Activated CD8-positive, alpha-beta memory T cell treated with anti-CD3 and anti-CD28 coated beads for 36 hours (primary cell): Measurements from ENCODE around the gene CXCR6. TPM values are rescaled to one million over a fixed set of nuclear protein-coding genes. Genes with fewer than 3 reads are reported as not detected.

Experiments
- CTCF ChIA-PET: fragments of 350-600 bp; sonication (Branson Sonifier 250); formaldehyde crosslinking; loops from one replicate; lab custom pipeline; 2021; ENCODE audit warnings: antibody characterized with exemption; lab: Charles Lee
- POLR2A ChIA-PET: fragments of 350-600 bp; sonication (Branson Sonifier 250); formaldehyde crosslinking; loops from one replicate; lab custom pipeline; 2021; ENCODE audit warnings: antibody characterized with exemption; lab: Charles Lee
- total RNA-seq, 2 experiments: library from RNA; stranded (reverse); gene quantifications; one replicate each; pipeline ENCODE4 v1.2.3, GENCODE V29; 2021

CXCR6 gene
- total RNA-seq = 1 to 10 TPM; 8.0 to 8.8 TPM

DNA sequence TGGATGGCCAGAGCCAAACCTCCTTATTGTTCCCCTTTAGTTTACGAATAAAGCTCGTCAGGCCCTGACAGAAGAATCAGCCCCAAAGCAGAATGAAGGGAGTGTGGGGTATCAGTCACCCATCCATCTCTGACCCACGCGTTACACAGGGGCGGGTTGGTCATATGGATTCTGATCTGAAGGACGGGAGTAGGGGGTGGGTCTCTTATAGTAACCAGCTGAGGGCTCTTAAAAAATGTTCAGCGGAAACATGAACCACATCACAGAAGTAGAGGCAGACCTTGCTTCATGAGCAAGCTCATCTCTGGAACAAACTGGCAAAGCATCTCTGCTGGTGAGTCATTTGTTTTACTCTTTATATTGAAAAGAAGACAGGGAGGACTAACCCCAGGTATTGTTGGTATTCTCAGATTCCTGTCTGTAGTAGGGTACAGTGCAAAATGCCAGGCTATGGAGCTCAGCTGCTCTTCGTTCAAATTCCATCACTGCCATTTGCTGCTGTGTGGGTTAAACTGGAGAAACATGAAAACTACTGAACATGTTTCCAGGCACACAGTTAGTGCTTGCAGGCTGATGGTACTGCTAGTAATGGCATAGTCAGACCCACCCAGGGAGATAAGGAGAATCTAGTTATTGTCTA is at the start of gene CXCR6:
Gene CXCR6 (plus strand): TSS at position 258 of the 640 bp plus-strand sequence. CDS start 3,018 bp downstream, outside the sequence.
- POLR2A ChIA-PET = interaction anchor here (0.7 to 1.4 kb wide), 3 partner anchors 62 to 238 kb away, joined by 3 to 4 read pairs (median 4); no protein-coding TSS in a partner anchor
- CTCF ChIA-PET = interaction anchor here (0.8 to 3.0 kb wide), 6 partner anchors 13 to 434 kb away, joined by 3 to 15 read pairs (median 4); no protein-coding TSS in a partner anchor

DNA sequence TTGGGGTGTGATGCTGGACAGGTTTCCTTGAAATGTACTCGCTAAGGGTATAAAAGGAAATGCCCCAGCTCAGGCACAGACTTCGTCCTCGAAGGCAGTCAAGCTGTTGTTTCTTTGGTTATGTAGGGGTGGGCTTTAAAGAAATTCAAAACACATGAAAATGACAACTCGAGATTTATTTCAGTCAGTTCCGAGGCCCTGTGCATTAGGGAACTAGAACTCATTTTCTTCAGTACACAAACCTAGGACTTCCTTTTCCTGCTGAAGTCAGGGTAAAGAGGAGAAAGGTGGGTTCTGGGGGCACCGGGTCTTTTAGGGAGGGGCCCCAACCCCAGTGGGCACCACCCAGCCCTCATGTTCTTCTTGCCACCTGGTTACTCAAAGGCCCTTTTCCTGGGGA is 49.2 kb upstream of the CXCR6 start:
- POLR2A ChIA-PET = no interaction called here

DNA sequence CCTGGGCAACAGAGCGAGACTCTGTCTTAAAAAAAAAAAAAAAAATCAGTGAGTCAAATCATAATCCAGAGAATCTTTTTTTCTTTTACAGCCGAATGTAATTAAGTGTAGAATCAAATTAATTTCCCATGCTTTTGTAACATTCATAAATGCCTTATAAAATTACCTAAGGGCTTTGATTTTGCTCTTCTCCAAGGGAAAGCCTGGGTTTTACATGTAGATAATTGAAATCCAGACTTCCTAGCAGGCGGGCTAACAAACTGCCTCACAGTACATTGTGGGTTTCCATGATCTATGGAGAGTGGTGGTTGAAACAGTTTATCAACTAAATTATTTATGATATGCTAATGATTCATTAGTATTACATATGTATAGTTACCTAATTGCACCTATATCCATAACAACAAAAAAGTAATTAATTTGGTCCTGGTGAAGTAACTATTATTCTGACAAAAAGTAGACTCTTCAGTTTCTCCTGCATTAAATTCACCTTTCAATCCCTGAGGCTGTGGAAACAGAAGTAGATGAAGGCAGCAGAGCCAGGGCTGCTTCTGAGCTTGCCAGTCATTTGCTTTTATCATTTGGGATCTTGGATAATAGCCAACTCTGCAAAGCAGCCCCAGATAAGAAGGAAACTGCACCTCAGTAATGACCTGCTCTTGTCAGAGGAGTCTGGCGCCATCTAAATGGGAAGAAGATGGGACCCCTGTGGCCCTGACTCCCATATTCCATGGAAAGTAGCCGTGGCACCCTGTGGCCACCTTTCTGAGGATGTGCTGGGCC is 47.4 kb upstream of the CXCR6 start:
- POLR2A ChIA-PET = no interaction called here
- CTCF ChIA-PET = no interaction called here

More for the DNA sequence above, 49.2 kb upstream of the CXCR6 start:
- CTCF ChIA-PET = no interaction called here

DNA sequence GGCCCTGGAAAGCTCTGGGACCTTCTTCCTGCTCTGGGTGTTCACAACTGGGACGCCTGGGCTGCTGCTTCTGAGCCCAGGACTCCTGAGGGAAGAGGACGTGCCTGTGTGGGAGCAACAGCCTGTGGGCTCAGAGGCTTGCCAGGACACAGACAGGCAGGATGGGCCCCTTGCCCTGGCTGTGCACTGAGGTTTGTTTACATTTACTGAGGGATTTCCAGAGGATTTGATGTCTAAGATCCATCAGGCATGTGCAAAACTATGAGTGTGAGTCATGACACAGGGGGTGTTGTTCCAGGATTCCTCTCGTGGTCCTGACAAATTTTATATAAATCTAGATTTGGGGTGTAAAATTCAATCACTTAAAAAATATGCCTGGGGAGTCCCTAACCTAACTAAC is 46.3 kb upstream of the CXCR6 start:
- POLR2A ChIA-PET = no interaction called here
- CTCF ChIA-PET = no interaction called here

DNA sequence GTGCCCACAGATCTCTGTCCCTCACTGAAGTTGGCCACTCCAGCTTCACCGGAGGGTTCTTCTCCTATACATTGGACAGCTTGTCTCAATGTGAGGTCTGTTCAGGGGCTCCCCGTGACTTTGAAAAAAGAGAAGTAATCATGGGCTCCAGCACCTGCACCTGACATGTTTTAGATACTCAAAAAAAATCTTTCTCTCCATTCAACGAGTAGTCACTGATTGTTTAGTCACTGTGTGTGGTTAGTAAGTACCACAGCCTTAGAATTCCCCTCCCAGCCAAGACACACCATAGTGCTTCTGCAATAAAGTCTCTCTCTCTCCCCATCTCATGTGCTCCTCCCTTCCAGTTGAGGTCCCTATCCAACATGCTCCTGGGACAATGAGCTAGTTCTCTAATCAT is 38.3 kb upstream of the CXCR6 start:
- POLR2A ChIA-PET = no interaction called here
- CTCF ChIA-PET = interaction anchor here (1.1 to 1.5 kb wide), 3 partner anchors 12 to 24 kb away, joined by 3 to 5 read pairs (median 4); no protein-coding TSS in a partner anchor

DNA sequence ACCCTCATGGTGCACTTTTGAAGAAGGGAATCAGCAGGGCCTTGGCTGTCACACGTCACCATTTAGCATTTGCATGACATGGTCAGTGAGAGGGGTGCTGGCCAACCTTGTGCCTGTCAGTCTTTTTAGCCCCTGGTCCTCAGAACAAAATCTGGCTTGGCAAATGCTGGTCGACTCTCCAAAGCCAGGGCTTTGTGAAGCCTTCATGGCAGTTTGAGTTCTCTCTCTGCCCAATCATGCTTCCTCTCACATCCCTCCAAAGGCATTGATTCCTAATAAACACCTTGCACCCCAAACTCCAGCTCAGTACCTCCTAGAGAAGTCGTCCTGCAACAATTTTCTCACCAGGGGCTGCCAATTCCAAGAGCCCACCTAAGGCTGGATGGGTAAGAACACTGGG is 37.5 kb upstream of the CXCR6 start:
- ChIA-PET CTCF (interaction anchor here (1.1 to 1.2 kb wide), 2 partner anchors 17 to 23 kb away, joined by 3 to 4 read pairs; no protein-coding TSS in a partner anchor), POLR2A (no interaction called here)

DNA sequence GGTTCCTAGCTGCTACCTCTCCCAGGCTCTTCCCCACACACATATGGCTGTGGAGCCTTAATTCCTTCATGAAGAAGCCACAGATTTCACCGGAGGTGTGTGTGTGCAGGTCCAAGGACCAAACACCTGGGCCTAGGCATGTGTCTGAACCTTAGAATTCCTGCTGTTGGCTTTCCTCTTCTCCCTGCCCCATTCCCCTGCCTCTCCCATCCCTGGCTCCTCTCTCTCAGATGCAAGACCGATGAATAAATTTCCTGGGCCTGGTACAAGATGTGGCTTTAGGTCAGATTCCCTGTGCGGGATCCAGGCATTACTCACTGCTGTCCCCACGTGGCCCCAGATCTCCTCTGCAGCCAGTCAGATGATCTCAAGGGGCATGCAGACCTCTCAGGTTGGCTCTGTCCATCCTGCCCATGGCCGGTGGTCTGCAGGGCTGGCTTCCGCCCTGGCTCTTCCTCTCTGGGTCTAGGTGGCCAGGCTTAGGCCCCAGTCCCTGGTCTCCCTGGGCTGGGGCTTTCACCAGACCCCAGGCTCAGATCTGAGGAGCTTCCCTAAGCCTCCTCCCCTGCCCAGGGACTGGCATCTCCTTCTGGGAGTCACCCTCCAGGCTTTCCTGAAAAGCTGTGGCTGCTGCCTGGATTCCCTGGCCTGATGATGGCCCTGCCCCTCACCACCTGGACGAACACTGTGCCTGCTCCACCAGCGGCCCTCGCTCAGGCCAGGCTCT is 36.4 kb upstream of the CXCR6 start:
- CTCF ChIA-PET = no interaction called here
- POLR2A ChIA-PET = no interaction called here

- POLR2A ChIA-PET = no interaction called here
- CTCF ChIA-PET = interaction anchor here (0.5 to 1.7 kb wide), 3 partner anchors 21 to 147 kb away, joined by 3 to 5 read pairs (median 3); no protein-coding TSS in a partner anchor
These were observed 35.2 kb upstream of the CXCR6 start for GRCh38 chr3:45907769-45908705.

GRCh38 chr3:45908761-45909160 is 34.5 kb upstream of the CXCR6 start:
- ChIA-PET POLR2A (no interaction called here), CTCF (interaction anchor here (1.1 to 1.7 kb wide), 2 partner anchors 12 to 147 kb away, joined by 4 to 5 read pairs; no protein-coding TSS in a partner anchor)

DNA sequence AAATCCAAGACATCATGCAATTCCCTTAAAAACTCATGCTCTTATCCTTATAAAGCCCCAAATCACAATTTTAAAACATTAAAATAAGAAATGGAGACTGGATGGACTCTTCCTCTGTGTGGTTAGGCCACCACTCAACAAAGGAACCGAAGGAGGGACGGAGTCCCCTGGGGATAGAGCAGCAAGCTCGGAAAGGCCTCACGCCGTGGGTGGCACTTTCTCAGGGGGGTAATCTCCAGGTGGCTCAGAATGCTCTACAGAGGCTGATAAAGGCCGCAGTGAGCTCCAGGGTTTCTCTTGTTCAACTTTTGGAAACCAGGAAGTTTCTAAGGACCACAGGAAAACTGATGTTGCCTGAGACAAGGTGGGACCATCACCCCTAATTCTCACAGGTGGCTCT is 33.7 kb upstream of the CXCR6 start:
- POLR2A ChIA-PET = no interaction called here
- CTCF ChIA-PET = interaction anchor here (0.6 to 1.7 kb wide), 3 partner anchors 10 to 148 kb away, joined by 3 to 5 read pairs (median 4); no protein-coding TSS in a partner anchor

DNA sequence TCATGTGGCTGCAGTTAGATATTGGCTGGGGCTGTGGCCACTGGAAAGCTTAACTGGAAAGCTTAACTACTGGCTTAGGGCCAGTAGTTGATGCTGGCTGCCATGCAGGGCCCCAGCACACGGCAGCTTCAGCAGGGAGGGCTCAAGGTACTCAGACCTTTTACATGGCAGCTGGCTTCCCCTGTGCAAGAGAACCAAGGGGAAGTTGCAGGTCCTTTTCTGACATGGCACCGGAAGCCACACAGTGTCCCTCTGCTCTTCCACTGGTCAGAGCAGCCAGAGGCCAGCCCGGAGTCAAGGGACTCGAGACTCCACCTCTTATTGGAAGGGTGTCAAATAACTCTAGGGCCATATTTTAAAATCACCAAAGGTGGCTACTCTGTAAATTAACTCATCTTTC is 32.4 kb upstream of the CXCR6 start:
- ChIA-PET CTCF (interaction anchor here (0.6 to 1.8 kb wide), 2 partner anchors 18 to 80 kb away, joined by 3 to 7 read pairs; no protein-coding TSS in a partner anchor), POLR2A (no interaction called here)

- POLR2A ChIA-PET = no interaction called here
- CTCF ChIA-PET = interaction anchor here (0.6 to 1.8 kb wide), 3 partner anchors 17 to 150 kb away, joined by 3 to 7 read pairs (median 3); no protein-coding TSS in a partner anchor
These were observed 31.6 kb upstream of the CXCR6 start for GRCh38 chr3:45911511-45912226.

GRCh38 chr3:45912435-45912834 is 30.8 kb upstream of the CXCR6 start:
- POLR2A ChIA-PET = no interaction called here

GRCh38 chr3:45914362-45915058 is 28.8 kb upstream of the CXCR6 start:
- ChIA-PET CTCF (interaction anchor here (1.2 kb wide), 1 partner anchor 14 kb away, joined by 6 read pairs; no protein-coding TSS in a partner anchor), POLR2A (interaction anchor here (1.3 kb wide), 1 partner anchor 33 kb away, joined by 6 read pairs; no protein-coding TSS in a partner anchor)

More at GRCh38 chr3:45912435-45912834, 30.8 kb upstream of the CXCR6 start:
- CTCF ChIA-PET = interaction anchor here (1.2 to 1.3 kb wide), 2 partner anchors 17 to 20 kb away, joined by 3 read pairs; no protein-coding TSS in a partner anchor

DNA sequence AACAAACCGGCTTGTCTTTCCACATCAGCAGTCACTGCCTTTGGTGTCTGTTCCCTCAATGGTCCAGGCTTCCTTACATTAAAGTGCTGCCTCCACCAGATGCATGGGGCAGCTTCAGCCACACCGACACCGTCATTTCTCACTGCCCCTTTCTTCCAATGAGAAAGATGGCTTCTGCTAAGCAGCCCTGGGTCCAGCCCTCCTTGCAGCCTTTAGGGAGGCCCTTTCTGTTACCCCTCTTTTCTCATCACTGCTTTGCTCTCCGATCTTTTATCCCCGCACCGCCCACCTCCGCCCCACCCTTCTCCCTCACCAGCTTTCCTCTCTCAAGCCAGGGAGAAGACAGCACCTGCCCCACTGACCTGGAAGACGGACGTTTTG is 28.2 kb upstream of the CXCR6 start:
- ChIA-PET POLR2A (interaction anchor here (0.5 to 1.3 kb wide), 2 partner anchors 33 to 145 kb away, joined by 3 to 6 read pairs; no protein-coding TSS in a partner anchor), CTCF (interaction anchor here (0.8 to 1.3 kb wide), 3 partner anchors 14 to 82 kb away, joined by 3 to 6 read pairs (median 6); no protein-coding TSS in a partner anchor)

DNA sequence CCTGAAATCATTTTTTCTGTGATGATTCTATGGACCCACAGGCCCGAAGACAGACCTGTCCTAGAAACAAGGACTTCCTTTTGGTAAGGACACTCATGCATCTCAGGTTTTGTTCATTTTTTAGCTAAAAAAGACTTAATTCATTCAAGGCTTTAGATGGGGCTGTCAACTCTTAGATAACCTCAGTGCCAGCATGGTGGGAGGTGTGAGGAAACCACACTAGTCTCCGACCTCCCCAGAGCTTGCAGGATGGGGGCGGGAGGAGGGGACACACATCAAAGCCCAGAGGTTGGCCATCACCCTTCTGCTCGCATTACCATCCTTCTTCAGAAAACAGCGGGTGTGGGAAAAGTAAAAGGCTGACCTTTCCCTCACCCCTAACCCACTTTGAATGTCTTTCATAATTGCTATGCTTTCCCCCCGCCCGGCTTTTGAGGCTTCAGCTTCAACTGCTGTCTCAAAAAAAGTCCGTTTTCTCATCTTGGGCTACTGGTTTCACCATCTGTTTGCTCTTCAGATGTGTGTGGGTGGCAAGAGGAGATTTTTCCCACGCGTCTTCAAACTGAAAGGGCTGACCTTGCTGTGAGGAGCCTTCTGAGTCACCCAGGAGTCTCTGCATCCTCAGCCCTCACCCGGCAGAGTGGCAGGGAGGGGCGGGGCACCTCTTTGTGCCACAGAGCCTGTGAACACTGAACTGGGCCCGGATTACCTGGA is 27.6 kb upstream of the CXCR6 start:
- ChIA-PET POLR2A (interaction anchor here (0.5 to 1.3 kb wide), 2 partner anchors 34 to 145 kb away, joined by 3 to 6 read pairs; no protein-coding TSS in a partner anchor), CTCF (interaction anchor here (0.8 to 1.3 kb wide), 3 partner anchors 13 to 83 kb away, joined by 3 to 6 read pairs (median 6); no protein-coding TSS in a partner anchor)
